Hematopoietic multipotent progenitor cell treated with erythropoietin and hydrocortisone succinate and interleukin-3 and kit ligand, for 17 days (in vitro differentiated cells): ENCODE measurements around the gene TJP3.

ENCODE experiments used
- DNase-seq: peaks from one replicate; pipeline ENCODE4 v3.0.0-alpha.2; 2015; ENCODE audit warnings: low spot score

TJP3 gene

GRCh38 chr19:3691726-3692125 lies 16.5 kb upstream of the TJP3 start:
- DNase-seq: no peak

DNA sequence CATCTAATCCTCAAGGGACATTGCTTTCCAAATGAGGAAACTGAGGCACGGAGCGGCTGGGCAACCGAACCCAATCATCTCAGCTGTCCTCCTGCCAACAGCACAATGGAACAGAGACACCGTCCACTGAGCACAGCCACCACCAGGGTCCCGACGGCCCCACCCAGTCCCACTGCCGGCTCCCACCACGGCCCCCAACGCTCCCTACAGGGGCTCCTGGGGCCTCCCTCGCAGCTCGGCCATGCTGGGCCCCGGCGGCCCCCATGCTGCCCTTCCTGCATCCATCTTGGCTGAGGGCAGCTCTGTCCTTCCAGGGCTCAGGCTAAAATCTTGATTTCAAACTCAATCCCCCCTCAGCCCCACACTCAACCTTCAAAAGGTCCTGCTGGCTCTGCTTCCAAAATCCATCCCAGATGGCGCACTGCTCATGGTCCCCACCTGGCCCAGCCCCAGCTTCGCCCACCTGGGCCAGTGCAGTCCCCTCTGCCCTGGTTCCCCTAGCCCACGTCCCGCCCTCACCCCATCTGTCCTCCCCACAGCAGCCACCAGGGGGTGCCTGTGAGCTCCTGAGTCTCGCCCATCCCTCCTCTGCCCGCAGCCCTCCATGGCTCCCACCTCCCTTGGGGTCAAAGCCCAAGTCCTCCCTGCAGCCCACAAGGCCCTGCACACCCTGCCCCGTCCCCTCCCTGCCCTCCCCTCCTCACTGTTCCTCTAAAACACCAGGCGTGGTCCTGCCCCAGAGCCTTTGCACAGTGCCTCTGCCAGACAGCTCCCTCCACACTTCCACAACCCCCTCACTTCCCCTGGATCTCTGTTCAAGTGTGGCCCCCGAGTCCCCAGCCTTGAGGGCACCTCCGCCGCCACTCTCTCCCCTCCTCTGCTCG lies 15.8 kb upstream of the TJP3 start:
- DNase-seq: peak; percentile 44

GRCh38 chr19:3693025-3693925 lies 14.9 kb upstream of the TJP3 start:
- no peak for DNase-seq

DNA sequence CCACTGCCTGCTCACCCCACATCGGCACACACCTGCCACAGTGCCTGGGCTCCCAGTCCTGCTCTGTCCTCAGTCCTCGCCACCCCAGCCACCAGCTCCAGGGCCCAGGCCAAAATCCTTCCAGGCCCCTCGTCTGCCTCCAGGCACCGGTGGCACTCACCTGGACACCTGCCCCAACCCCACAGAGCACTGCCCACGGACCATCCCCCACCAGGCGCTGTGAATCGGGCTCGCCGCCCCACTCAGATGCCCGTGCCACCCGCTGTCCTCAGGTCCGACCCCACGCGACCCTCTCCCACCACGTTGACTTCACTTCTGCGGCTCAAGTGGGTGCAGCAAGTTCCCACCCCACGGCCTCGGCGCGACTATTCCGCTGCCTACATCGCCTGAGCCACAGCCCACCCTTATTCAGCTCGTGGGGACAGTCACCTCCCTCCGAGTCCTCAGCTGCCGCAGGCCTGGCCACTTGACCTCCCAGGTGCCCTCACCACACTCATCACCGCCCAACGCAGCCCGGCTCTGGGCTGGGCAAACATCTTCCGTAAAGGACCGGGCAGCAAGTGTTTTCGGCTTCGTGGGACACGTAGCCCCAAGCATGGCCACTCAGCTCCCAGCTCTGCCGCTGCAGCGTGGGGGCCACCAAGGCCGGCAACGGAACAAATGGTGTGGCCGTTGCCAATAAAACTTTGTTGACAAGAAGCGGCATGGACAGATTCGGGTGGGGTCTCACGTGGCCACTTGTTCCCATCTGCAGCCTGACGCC lies 13.6 kb upstream of the TJP3 start:
- no peak for DNase-seq

DNA sequence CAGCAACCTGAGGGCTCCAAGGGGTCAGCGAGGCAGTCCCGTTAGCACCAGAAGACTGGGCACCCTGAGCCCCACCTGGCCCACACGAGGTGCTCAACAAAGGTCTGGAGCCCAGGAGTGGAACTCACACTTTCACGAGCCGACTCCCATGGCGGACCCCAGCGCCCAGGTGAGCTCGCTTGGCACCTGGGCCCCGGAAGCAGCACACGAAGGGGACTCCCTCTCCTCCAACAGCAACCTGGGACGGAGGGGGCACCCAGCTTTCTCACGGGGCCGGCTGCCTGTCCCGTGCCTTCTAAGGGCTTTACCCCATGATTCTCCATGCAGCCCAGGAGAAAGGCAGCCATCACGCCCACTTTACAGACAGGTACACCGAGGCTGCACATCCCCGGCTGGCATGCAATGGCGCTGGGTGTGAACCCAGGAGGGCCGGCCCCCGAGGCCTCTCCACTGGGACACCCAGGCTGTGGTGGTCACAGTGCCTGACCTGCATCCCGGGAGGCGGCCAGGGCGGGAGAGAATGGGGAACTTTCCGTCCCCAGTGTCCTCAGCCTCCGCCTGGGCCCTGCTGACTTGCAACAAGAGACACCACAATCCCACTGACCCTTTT lies 13.0 kb upstream of the TJP3 start:
- no peak for DNase-seq

DNA sequence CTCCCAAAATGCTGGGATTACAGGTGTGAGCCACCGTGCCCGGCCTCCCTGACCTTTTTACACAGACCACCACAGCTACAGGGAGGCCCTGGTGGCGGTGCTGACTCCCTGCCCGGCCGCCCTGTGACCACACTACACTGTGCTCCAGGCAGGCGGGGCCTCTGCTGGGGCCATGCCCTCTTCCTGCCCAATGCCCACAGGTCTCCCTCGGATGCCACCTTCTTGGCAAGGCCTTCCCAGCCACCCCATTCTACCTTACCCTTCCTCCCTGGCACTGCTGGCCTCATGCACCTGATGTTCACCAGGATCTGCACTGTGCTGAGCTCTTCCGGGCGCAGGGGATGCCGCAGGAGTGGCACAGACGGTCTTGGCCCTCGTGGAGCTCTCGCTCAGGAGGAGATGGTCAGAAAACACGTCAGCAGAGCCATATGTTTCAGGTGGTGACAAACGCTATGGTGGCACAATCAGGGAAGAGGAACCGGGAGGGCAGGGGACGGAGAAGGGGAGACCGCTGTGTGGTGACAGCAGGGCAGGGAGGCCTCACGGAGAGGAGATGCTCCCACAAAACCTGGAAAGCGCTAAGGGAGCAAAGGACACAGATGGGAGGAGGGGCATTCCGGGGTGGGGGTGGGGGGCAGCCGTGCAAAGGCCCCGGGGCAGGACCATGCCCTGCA lies 12.1 kb upstream of the TJP3 start:
- DNase-seq: no peak

DNA sequence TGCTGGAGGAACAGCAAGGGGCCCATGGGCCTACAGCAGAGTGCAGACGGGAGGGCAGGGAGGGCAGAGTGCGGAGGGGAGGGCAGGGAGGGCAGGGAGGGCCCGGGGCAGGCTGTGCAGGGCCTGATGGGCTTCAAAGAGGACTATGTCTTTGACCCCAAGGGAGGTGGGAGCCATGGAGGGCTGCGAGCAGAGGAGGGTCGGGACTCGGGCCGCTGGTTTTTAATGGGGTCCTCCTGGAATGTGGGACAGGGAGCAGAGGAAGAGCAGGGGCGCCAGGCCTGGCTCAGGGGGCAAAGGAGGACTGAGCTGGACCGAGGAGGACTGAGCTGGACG lies 11.6 kb upstream of the TJP3 start:
- DNase-seq: no peak

DNA sequence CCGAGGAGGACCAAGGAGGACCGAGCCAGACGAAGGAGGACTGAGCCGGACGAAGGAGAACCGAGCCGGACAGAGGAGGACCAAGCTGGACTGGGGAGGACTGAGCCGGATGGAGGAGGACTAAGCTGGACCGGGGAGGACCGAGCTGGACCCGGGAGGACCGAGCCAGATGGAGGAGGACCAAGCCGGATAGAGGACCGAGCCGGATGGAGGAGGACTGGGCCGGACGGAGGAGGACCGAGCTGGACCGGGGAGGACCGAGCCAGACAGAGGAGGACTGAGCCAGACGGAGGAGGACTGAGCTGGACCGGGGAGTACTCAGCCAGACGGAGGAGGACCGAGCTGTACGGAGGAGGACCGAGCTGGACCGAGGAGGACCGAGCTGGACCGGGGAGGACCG lies 11.1 kb upstream of the TJP3 start:
- no peak for DNase-seq

DNA sequence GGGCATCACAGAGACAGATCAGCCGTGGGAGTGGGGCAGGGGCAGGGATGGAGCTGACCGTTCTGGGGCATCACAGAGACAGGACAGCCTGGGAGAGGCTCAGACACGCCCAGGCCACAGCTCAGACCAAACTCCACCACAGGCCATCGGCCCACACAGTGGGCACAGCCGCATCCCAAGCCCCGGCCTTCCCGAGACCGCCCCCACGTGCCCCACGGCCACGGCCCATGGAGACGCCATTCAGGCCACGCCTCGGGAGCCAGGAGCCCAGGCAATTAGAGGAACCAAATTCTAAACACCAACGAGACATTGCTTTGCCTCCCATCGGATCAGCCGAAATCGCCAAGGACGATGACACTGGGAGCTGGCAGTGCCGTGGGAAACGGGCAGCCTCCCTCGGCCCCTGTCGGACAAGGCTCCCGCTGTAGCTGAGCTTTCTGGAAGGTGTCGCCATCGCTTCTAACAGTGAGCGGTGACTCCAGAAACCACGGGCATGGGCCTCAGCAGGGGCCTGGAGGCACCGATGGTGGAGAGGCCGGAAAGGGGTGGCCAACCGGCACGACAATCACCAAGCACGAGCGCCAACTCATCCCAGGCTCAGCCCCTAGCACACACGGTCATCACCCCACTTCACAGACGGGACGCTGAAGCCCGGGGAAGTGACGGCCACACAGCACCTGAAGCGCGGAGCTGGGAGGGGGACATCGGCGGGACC lies 10.4 kb upstream of the TJP3 start:
- DNase-seq: no peak

DNA sequence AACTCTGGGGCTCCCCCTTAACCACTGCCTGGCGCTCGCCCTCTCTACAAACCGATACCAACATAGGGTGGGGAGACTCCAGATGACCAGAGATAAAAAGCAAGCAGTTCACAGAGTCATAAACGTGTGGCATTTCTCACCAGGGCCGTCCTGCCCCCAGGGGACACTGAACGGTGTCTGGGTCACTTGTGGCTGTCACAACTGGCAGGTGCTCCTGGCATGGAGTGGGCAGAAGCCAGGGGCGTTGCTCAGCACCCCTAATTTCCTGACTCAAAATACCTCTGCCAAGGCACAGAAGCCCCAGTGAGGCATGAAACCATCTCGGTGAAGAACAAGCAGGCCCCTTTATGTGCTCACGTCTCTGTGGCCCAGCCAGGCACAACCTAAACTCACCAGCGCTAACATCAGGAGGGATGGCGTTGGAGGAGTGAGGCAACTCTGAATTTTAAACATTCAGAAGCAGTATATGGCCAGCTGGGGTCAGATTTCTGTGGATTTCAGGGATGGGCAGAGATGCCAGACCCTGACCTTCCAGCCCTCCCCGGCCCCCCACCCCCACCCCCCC lies 9.7 kb upstream of the TJP3 start:
- no peak for DNase-seq

GRCh38 chr19:3698974-3699740 lies 9.0 kb upstream of the TJP3 start:
- no peak for DNase-seq

GRCh38 chr19:3699741-3700241 lies 8.4 kb upstream of the TJP3 start:
- no peak for DNase-seq

GRCh38 chr19:3700242-3701032 lies 7.7 kb upstream of the TJP3 start, which contains the start of gene PIP5K1C:
Gene PIP5K1C, minus strand, starts transcription at chr19:3700468. Its CDS starts 78 bp downstream, at chr19:3700390.
- peak; percentile 91 for DNase-seq

- no peak for DNase-seq
Measured at GRCh38 chr19:3701200-3701599, 7.0 kb upstream of the TJP3 start.

GRCh38 chr19:3707868-3708206 lies 347 bp upstream of the TJP3 start:
- no peak for DNase-seq

- no peak for DNase-seq
Measured at GRCh38 chr19:3710265-3710812, 2.2 kb downstream of the TJP3 start.

DNA sequence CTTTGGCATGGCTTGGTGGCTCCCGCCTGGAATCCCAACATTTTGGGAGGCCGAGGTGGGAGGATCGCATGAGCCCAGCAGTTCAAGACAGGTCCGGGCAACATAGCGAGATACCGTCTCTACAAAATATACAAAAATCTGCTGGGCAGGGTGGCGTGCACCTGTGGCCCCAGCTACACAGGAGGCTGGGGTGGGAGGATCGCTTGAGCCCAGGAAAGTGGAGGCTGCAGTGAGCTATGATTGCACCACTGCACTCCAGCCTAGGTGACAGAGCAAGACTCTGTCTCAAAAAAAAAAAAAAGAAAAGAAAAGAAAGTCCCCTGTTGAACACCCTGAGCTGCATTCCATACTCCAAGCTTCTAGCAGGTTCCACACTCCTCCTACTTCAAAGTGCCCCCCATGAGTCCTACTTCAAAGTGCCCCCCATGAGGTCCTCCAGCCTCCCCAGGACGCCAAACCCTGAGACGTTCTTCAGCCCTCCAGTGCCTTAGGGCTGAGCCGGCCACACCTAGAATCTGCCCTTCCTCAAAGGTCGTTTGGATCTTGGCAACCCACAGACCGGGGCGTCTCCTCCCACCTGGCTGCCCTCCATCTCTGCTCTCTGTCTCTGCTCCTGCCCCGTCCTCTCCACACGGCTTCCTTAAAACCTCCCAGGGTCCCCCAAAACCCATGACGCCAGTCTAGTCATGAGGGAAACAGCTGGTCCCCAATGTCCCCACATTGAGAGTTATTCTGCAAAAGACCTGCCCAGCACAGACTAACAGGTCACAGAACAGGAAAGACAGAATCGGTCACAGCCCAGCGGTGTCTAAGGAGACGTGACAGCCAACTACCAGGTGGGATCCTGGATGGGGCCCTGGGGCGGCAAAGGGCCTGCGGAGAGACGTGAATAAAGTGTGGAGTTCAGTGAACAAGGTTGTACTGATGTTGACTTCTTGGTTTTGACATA lies 4.8 kb downstream of the TJP3 start:
- DNase-seq: no peak
